HG02759 (cell line): ENCODE results near the gene GMPPB.
"Not testable (repeated sequence)": the region's sequence is repeated elsewhere in the genome, so short reads cannot be mapped to it uniquely, and the experiment has no call there.

Source experiments
- ATAC-seq: cut with Tn5 transposase; IDR thresholded peaks from one replicate; pipeline ENCODE4 v1.9.1; 2021; ENCODE audit warnings: mild to moderate bottlenecking, moderate library complexity; ENCODE audit not compliant: unreplicated experiment

Gene GMPPB

DNA sequence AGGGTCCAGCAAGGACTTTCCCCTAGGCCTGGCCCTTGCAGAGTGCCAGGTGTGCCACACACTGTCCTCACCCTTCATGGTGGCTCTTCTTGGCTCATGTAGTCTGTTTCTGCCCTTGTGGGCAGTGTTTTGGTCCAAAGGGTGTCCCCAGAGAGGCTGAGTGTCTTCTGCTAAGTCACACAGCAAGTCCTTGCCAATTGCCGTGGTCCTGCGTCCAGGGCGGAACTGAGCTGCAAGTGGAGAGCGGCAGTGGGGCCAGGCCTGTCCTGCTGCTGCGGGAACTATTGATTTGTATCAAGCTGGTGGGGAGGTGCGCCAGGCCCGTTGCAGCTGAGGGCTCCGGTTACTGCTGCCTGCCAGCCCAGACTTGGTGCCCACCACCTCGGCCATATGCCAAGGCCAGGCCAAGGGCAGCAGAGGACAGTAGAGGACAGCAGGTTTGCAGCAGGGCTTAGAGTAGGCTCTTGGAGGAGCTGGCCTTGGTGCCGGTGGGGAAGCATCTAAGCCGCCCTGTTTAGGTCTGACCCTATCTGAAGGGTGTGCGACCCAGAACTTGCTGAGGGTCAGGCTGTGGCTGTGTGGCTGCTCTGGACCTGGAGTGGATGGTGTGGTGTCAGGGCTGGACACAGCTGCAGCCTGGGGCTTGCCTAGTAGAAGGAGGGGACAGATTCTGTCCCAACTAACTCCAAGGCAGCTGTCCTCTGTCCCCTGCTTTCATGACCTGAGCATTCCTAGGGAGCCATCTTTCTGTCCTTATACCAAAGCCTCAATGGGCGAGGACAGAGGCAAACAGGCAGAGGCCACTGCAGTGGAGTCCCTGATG is 8.8 kb downstream of the GMPPB start:
- no peak for ATAC-seq

DNA sequence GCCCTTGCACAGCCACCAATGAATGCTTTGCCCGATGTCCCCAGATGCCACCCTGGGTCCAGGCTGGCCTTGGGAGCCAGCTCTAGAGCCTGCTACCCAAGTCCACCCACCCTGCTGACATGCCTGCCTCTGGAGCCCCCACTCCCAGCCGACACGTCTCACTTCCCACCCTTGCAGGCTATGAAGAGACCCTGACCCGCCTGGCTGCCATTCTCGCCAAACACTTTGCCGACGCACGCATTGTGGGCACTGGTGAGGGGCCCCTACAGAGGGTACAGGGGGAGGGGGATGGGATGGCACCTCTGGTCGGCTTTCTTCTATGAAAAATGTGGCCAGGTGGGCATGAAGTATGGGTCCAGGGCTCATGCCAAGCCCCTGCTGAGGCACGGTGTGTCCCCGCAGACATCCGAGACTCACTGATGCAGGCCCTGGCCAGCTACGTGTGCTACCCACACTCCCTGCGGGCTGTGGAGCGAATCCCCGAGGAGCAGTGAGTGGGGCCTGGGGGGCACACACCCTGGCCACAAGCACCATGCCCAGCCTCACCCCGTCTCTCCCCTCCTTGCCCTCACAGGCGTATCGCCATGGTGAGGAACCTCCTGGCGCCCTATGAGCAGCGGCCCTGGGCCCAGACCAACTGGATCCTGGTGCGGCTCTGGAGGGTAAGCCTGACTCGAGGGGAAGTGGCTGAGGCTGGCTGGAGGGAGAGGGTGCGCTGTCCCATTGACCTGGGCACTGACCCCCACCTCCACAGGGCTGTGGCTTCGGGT is 10.2 kb downstream of the GMPPB start:
- ATAC-seq, result no peak

GRCh38 chr3:49712631-49713317 is 11.0 kb downstream of the GMPPB start:
- ATAC-seq, result no peak

DNA sequence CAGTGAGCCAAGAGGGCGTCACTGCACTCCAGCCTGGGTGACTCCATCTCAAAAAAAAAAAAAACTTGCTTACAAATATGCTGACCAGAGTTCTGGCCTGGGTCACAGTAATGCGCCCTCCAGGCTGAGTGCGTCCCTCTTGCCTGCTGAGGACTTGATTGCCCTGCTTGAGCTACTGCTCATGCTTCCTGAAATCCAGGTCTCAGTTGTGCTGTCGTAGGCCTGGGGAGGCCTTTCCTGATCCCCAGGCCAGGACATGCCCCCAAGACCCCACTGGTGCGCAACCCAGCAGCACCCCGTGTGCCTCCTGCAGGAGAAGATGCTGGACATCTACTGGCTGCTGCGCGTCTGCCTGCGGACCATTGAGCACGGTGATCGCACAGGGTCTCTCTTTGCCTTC is 11.6 kb downstream of the GMPPB start:
- ATAC-seq, result no peak

GRCh38 chr3:49711489-49711888 is 12.3 kb downstream of the GMPPB start:
- no peak for ATAC-seq

DNA sequence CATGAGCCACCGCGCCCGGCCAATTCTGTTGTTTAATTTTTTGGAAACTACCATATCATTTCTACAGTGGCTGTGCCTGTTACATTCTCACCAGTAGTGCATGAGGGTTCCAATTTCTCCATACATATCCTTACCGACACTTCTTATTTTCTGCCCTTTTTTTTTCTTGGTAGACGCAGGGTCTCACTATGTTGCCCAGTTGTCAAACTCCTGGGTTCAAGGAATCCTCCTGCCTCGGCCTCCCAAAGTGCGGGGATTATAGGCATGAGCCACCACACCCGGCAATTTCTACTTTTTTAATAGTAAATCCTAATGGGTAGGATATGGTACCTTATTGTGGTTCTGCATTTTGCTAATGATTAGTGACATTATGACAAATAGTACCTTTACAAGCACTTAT is 13.9 kb downstream of the GMPPB start:
- no peak for ATAC-seq

GRCh38 chr3:49707113-49707480 is 16.7 kb downstream of the GMPPB start:
- no peak for ATAC-seq

GRCh38 chr3:49706456-49707112 is 17.2 kb downstream of the GMPPB start:
- ATAC-seq, result no peak

GRCh38 chr3:49705390-49705960 is 18.3 kb downstream of the GMPPB start:
- ATAC-seq, result no peak

DNA sequence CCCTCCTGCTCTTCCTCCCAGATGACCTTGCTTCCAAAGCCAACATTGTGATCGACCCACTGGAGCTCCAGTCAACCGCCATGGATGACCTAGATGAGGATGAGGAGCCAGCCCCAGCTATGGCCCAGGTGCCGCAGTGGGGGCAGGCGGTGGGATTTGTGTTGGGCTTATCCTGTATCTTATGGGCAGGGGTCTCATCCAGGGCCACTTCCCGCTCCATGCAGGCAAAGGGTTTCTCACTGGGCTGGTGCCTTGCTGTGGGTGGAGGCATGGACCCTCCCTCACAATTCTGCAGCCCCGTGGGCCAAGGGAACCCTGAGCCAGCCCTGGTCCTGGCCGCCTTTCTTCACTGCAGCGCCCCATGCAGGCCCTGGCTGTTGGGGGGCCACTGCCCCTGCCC is 19.1 kb downstream of the GMPPB start:
- no peak for ATAC-seq

GRCh38 chr3:49703956-49704355 is 19.8 kb downstream of the GMPPB start:
- ATAC-seq, result no peak

DNA sequence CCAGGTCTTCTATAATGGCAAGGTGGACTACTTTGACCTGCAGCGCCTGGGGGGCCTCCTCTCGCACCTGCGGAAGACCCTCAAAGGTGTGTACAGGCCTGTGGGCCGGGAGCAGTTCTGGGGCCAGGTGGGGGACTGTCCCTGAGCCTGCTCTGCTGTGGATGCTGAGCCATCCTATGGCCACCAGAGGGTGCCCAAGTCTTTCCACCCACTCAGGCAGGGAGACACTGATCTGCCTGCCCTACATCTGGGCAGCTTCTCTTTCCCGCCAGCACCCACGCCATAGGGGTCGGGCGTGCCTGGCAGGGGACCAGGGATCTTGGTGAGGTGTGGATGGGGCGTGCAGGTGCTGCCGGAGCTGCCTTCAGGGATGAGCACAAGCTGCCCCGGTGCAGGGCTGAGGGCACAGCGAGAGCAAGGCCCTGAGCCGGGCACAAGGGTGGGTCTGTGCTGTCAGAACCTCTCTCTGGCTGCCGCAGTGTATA is 20.3 kb downstream of the GMPPB start:
- ATAC-seq, result peak; percentile 78

DNA sequence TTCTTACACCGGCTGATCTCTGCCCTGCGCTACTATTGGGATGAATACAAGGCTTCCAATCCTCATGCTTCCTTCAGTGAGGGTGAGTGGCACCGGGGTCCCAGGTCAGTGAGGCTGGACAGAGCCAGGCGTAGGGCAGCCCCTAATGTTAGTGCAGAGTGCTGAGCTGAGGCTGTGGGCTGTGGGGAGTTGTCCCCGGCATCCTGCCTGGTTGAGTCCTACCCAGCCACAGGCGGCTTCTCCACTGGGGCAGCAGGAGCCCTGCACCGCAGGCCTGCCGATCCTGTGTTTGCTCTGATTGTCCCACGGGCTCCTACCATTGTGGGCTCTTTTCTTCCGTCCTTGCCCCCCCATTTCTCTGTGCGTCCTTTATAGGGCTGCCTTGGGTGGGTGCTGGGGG is 21.1 kb downstream of the GMPPB start:
- ATAC-seq, result no peak

- no peak for ATAC-seq
Measured at GRCh38 chr3:49701388-49702077, 22.2 kb downstream of the GMPPB start.

DNA sequence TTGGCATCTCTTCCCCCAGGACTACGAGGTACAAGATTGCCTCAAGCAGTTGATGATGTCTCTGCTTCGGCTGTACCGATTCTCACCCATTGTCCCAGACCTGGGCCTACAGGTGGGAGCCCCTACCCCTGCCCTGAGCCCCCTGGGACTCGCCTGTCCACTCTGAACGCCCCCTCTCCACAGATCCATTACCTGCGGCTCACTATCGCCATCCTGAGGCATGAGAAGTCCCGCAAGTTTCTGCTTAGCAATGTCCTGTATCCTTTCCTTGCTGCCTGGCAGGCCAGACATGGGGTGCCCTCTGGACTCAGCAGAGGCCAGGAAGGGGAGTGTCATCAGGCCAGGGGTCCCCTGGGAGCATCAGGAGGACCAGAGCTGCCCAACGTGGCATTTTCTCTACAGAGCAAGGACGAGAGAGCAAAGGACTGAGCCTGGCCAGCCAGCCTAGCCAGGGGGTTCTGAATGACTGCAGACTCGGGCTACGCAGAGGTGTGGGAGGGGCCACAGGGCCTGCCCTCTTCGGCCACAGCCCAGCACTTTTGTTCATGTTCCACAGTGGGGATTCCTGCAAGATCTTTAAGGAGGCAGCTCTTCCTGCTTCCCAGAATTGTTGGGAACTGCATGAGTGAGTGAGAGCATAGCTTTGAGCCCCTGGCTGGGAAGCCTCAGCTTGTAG is 23.2 kb downstream of the GMPPB start:
- no peak for ATAC-seq

DNA sequence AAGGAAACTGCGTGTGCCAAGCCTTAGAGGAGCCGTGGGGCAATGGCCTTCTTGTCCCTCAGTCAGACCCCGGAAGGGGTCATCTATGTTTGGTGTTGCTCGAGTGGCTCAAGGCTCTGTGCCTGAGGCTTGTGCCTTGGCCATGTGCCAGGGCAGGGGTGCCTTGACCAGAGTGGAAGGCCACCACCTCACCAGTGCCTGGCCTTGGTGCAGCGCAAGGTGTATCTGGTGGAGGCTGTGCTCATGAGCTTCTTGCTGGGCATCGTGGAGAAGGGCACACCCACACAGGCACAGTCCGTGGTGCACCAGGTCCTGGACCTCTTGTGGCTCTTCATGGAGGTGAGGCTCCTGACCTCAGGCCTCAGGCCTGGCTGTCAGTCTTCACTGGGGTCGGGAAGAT is 23.7 kb downstream of the GMPPB start:
- no peak for ATAC-seq

GRCh38 chr3:49699281-49699979 is 24.3 kb downstream of the GMPPB start:
- ATAC-seq, result no peak

DNA sequence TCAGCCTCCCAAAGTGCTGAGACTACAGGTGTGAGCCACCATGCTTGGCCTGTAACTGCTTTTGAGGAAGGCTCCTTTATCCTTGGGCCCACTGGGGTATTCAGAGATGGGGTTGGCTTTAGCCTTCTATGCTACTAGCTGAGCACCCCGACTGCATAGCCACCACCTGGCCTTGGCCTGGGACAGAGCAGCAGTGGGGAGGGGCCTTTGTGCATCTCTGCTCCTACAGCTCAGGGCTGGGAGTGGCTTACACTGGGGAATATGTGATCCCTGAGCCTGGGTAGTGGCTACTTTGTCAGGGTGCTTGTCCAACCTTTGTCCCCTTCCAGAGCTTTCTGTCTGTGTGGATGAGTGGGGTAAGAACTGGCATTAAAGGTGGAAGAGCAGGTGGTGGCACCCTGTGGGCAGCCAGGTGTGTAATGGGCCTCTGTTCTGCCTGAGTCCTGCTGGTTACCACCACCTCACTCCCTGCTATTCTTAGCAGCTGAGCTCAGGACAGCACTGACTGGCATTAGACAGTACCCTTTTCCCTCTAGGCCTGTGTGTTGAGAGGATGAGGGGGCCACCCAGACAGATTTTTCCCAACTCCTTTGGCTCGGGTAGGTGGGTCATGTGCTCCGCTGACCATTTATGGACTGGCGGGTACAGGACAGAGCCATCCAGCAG is 28.3 kb downstream of the GMPPB start:
- not testable (repeated sequence) for ATAC-seq
